HAP-1 (cell line): ENCODE results near the gene CTLA4.

ENCODE experiments used
- DNase-seq, 2 experiments: peaks; one replicate each; pipeline ENCODE4 v3.0.0-alpha.2; 2016 to 2020; ENCODE audit warnings: low spot score in 2 of 2
- H3K27me3 ChIP-seq: fragments of 250-450 bp; sonication (Bioruptor Pico); 2 replicates; pipeline ENCODE4 v1.5.1; 2020; ENCODE audit warnings: low read depth, mild to moderate bottlenecking, moderate library complexity
- H3K36me3 ChIP-seq: fragments of 250-450 bp; sonication (Bioruptor Pico); replicated peaks from 2 replicates; pipeline ENCODE4 v1.5.1; 2020; ENCODE audit warnings: mild to moderate bottlenecking
- H3K4me1 ChIP-seq: fragments of 250-450 bp; sonication (Bioruptor Pico); 2 replicates; pipeline ENCODE4 v1.5.1; 2020; ENCODE audit warnings: mild to moderate bottlenecking
- H3K4me3 ChIP-seq: fragments of 250-450 bp; sonication (Bioruptor Pico); 2 replicates; pipeline ENCODE4 v1.5.1; 2020; ENCODE audit warnings: mild to moderate bottlenecking, moderate library complexity
- H3K9me3 ChIP-seq: fragments of 250-450 bp; sonication (Bioruptor Pico); 2 replicates; pipeline ENCODE4 v1.5.1; 2020; ENCODE audit warnings: mild to moderate bottlenecking, moderate library complexity
- in situ Hi-C: fragments of 300-500 bp; cut with MboI; formaldehyde crosslinking; loops from 3 replicates; pipeline ENCODE4 v1.14.3; 2020; ENCODE audit warnings: low sequenced_read_pairs, inconsistent platforms, mixed read lengths

CTLA4 gene

GRCh38 chr2:203889542-203889941 lies 22.0 kb downstream of the CTLA4 start:
- in situ Hi-C loops, result no loop called here
- H3K9me3 ChIP-seq, result no peaks in the 10 kb centered on the region
- H3K27me3 ChIP-seq, result no peaks in the 10 kb centered on the region
- H3K4me1 ChIP-seq, result no peaks in the 10 kb centered on the region
- no peak for DNase-seq
- no peak overlapping the region for H3K4me3 ChIP-seq
- H3K36me3 ChIP-seq, result no peaks in the 10 kb centered on the region

DNA sequence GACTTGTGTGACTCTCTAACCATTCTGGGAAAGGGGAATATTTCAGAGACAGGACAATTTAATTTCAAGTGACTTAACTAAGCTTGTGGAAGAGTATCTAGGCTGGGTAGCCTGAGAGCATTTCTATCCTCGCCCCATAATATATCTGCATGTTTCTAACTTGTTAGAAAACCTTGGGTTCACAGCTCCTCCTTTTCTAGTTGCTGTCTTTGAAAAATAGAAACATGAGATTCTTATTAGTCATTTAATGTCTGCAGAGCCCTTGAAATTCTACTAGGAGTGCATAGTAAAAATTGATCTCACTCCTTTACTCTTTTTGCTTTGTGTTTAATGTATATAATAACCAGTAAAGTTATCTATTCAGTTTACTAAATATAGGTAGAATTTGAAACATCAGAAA lies 22.4 kb downstream of the CTLA4 start:
- Histone ChIP-seq H3K36me3 (no peaks in the 10 kb centered on the region), H3K27me3 (no peaks in the 10 kb centered on the region), H3K4me1 (no peaks in the 10 kb centered on the region), H3K9me3 (no peaks in the 10 kb centered on the region), H3K4me3 (no peak overlapping the region)
- no peak for DNase-seq
- in situ Hi-C loops, result no loop called here

- no peak for DNase-seq
- H3K4me1 ChIP-seq, result no peaks in the 10 kb centered on the region
- H3K9me3 ChIP-seq, result no peaks in the 10 kb centered on the region
- H3K27me3 ChIP-seq, result no peaks in the 10 kb centered on the region
- no peak overlapping the region for H3K4me3 ChIP-seq
- in situ Hi-C loops, result no loop called here
- H3K36me3 ChIP-seq, result no peaks in the 10 kb centered on the region
Measured at GRCh38 chr2:203890733-203891132, 23.2 kb downstream of the CTLA4 start.

DNA sequence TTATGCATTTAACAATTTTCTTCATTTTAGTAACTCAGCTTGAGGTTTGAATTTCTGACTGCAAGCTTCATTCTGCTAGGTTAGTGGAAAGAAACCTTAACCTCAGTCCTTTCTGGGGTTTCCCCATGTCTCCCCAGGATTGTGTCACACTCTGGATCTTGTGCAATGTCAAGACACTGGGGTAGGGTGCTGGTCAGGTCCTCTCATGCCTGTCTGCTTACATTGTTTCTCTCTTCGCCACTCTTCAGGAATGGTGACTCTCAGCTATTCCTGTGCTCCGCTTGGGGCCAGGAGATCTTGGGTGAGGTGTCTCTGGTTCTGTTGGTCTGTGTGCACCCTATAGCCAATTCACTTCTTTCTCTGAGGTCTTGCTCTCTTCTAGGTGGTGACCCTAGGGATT lies 23.9 kb downstream of the CTLA4 start:
- no peak for DNase-seq
- no peaks in the 10 kb centered on the region for H3K36me3 ChIP-seq
- no peaks in the 10 kb centered on the region for H3K9me3 ChIP-seq
- in situ Hi-C loops, result no loop called here
- H3K4me3 ChIP-seq, result no peak overlapping the region
- no peaks in the 10 kb centered on the region for H3K4me1 ChIP-seq
- H3K27me3 ChIP-seq, result no peaks in the 10 kb centered on the region

DNA sequence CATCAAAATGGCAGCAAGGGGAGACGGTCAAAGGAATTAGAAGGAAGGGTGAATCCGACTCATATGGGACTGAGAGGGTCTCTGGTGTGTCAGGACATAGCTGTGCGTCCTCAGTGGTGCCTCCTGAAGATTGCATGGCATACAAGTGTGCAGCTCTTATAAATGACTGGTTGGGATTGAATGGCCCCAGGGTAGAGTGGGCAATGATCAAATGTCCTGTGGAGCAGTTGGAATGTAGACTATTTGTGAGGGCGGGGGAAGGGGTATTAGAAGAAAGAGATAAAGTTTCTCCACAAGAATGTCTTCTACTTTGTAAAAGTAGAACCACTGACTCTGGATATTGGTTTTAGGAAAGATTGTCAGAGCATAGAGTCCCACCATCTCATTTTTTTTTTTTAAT lies 24.6 kb downstream of the CTLA4 start:
- Histone ChIP-seq H3K4me1 (no peaks in the 10 kb centered on the region), H3K9me3 (no peaks in the 10 kb centered on the region), H3K27me3 (no peaks in the 10 kb centered on the region), H3K4me3 (no peak overlapping the region), H3K36me3 (no peaks in the 10 kb centered on the region)
- in situ Hi-C loops, result no loop called here
- no peak for DNase-seq

GRCh38 chr2:203893401-203893800 lies 25.8 kb downstream of the CTLA4 start:
- Histone ChIP-seq H3K36me3 (no peaks in the 10 kb centered on the region), H3K27me3 (no peaks in the 10 kb centered on the region), H3K4me1 (no peaks in the 10 kb centered on the region), H3K9me3 (no peaks in the 10 kb centered on the region), H3K4me3 (no peak overlapping the region)
- no peak for DNase-seq
- in situ Hi-C loops, result no loop called here

DNA sequence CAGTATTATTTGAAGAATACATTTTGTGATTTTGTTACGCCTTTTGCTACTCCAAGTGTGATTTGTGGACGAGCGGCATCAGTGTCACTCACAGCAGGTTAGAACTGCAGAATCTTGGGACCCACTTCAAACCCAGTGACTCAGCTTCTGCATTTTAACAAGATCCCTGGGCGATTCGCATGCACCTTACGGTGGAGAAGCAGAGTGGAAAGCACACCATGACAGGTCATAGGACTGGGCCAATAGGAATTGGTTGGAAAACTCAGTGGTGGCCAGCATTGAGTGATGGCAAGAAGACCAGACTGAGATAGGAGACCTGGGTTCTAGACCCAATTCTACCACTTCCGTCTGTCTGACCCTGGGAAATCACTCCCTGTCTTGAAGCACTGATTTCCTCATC lies 26.3 kb downstream of the CTLA4 start:
- Histone ChIP-seq H3K27me3 (no peaks in the 10 kb centered on the region), H3K9me3 (no peaks in the 10 kb centered on the region), H3K4me3 (no peak overlapping the region), H3K36me3 (no peaks in the 10 kb centered on the region), H3K4me1 (no peaks in the 10 kb centered on the region)
- DNase-seq, result no peak
- in situ Hi-C loops, result no loop called here

- Histone ChIP-seq H3K4me3 (no peak overlapping the region), H3K4me1 (no peaks in the 10 kb centered on the region), H3K27me3 (no peaks in the 10 kb centered on the region), H3K9me3 (no peaks in the 10 kb centered on the region), H3K36me3 (no peaks in the 10 kb centered on the region)
- DNase-seq, result no peak
- in situ Hi-C loops, result no loop called here
Measured at GRCh38 chr2:203894262-203894661, 26.7 kb downstream of the CTLA4 start.

DNA sequence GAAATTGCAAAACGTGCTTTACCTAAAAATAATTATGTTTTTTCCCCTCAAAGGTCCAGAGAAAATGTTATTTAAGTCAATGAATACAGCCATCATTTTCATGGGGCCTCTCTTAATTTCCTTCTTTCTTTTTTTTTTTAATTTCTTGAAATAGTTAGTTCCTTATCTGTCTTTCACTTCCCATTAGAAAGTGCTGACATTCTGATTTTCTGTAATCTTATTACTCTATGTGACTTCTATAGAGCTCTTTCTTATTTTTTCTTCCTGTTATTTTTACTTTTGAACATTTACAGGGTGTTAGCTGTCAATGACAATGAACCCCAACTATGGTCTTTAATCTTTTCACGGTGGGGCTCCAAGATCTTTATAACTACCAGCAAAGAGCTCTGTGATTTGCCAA lies 30.0 kb downstream of the CTLA4 start:
- no peaks in the 10 kb centered on the region for H3K27me3 ChIP-seq
- no peak overlapping the region for H3K4me3 ChIP-seq
- H3K4me1 ChIP-seq, result no peaks in the 10 kb centered on the region
- H3K9me3 ChIP-seq, result no peaks in the 10 kb centered on the region
- in situ Hi-C loops, result no loop called here
- no peak for DNase-seq
- no peaks in the 10 kb centered on the region for H3K36me3 ChIP-seq

DNA sequence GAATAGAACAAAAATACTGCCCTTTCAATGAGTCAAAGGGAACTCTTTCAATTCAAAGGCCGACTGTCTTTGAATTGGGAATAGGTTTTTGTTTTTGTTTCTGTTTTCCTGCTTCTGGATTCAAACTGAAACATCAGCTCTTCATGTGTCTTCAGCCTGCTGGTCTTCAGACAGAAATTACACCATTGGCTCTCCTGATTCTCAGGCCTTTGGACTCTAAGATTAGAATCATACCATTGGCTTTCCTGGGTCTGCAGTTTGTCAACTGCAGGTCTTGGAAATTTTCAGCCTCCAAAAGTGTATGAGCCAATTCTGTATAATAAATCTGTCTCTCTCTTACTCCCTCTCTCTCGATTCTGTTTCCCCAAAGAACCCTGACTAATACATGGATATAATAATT lies 31.1 kb downstream of the CTLA4 start:
- no peaks in the 10 kb centered on the region for H3K36me3 ChIP-seq
- no peak for DNase-seq
- H3K4me3 ChIP-seq, result no peak overlapping the region
- in situ Hi-C loops, result no loop called here
- no peaks in the 10 kb centered on the region for H3K4me1 ChIP-seq
- H3K9me3 ChIP-seq, result no peaks in the 10 kb centered on the region
- H3K27me3 ChIP-seq, result no peaks in the 10 kb centered on the region

DNA sequence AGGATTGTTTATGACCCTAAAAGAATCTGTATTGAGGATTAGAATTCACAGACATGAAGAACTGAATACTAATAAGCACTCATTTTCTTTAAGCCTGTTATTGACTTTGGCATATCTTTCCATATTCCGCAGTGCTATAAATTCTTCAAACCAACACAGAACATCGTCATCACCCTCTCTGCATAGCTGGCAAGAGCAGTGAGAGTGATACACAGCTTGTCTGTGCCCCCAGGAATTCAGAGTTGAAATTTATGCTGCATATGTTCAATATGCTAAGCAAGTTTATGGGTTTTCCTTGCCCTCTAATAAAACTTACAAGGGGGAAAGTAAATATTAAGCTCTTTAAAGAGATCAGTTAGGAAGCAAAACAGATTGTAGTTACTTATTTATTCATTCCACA lies 32.7 kb downstream of the CTLA4 start:
- in situ Hi-C loops, result loop anchor here (25.0 kb wide), 1 partner anchor 1313 kb away; no protein-coding TSS in a partner anchor
- H3K9me3 ChIP-seq, result no peaks in the 10 kb centered on the region
- H3K4me3 ChIP-seq, result no peak overlapping the region
- H3K27me3 ChIP-seq, result no peaks in the 10 kb centered on the region
- H3K4me1 ChIP-seq, result no peaks in the 10 kb centered on the region
- no peaks in the 10 kb centered on the region for H3K36me3 ChIP-seq
- DNase-seq, result no peak

DNA sequence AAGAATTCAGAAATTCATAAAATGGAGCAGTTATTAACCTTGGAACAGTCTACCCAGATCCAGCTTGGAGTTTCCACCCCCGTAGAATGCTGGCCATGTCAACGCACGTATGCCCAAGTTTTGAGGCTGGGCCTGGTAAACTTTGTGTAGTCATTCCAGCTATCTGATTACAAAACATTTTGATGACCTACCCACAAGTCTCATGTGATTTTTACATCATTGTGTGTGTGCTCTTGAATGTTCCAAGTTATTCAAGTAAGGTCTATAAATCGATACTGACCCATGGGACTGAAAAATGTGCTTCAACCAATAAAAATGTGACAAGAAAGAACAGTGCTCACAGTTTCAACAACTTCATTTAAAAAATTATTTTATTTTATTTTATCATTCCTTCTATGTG lies 36.5 kb downstream of the CTLA4 start:
- in situ Hi-C loops, result loop anchor here (25.0 kb wide), 1 partner anchor 1317 kb away; no protein-coding TSS in a partner anchor
- H3K27me3 ChIP-seq, result no peaks in the 10 kb centered on the region
- no peak overlapping the region for H3K4me3 ChIP-seq
- DNase-seq, result no peak
- no peaks in the 10 kb centered on the region for H3K36me3 ChIP-seq
- H3K9me3 ChIP-seq, result no peaks in the 10 kb centered on the region
- no peaks in the 10 kb centered on the region for H3K4me1 ChIP-seq

- Histone ChIP-seq H3K4me1 (no peaks in the 10 kb centered on the region), H3K4me3 (no peak overlapping the region), H3K9me3 (no peaks in the 10 kb centered on the region), H3K27me3 (no peaks in the 10 kb centered on the region), H3K36me3 (no peaks in the 10 kb centered on the region)
- no peak for DNase-seq
- in situ Hi-C loops, result loop anchor here (25.0 kb wide), 1 partner anchor 1318 kb away; no protein-coding TSS in a partner anchor
Measured at GRCh38 chr2:203905656-203906055, 38.1 kb downstream of the CTLA4 start.

GRCh38 chr2:203908066-203908796 lies 40.7 kb downstream of the CTLA4 start:
- no peaks in the 10 kb centered on the region for H3K36me3 ChIP-seq
- H3K4me1 ChIP-seq, result no peaks in the 10 kb centered on the region
- no peaks in the 10 kb centered on the region for H3K9me3 ChIP-seq
- in situ Hi-C loops, result loop anchor here (25.0 kb wide), 1 partner anchor 1321 kb away; no protein-coding TSS in a partner anchor
- no peak for DNase-seq
- no peaks in the 10 kb centered on the region for H3K27me3 ChIP-seq
- H3K4me3 ChIP-seq, result no peak overlapping the region

- Histone ChIP-seq H3K4me3 (no peak overlapping the region), H3K4me1 (no peaks in the 10 kb centered on the region), H3K36me3 (no peaks in the 10 kb centered on the region), H3K27me3 (no peaks in the 10 kb centered on the region), H3K9me3 (no peaks in the 10 kb centered on the region)
- DNase-seq, result no peak
- in situ Hi-C loops, result loop anchor here (25.0 kb wide), 1 partner anchor 1321 kb away; no protein-coding TSS in a partner anchor
Measured at GRCh38 chr2:203908797-203909185, 41.2 kb downstream of the CTLA4 start.
